Measurements from ENCODE around the gene BMAL1.

GRCh38 chr11:13339195-13340153, 61.9 kb downstream of the BMAL1 start:
- TF ChIP-seq NFIC (IDR thresholded peaks at IDR 0.05): no peak
- TF ChIP-seq MAX (IDR thresholded peaks at IDR 0.05): no peak
- TF ChIP-seq EP300 (IDR thresholded peaks at IDR 0.05; ENCODE audit: borderline replicate concordance): no peak
- no peak for TF ChIP-seq YY1 (IDR thresholded peaks at IDR 0.05; ENCODE audit: low read depth)
- TF ChIP-seq, protein P1, sequence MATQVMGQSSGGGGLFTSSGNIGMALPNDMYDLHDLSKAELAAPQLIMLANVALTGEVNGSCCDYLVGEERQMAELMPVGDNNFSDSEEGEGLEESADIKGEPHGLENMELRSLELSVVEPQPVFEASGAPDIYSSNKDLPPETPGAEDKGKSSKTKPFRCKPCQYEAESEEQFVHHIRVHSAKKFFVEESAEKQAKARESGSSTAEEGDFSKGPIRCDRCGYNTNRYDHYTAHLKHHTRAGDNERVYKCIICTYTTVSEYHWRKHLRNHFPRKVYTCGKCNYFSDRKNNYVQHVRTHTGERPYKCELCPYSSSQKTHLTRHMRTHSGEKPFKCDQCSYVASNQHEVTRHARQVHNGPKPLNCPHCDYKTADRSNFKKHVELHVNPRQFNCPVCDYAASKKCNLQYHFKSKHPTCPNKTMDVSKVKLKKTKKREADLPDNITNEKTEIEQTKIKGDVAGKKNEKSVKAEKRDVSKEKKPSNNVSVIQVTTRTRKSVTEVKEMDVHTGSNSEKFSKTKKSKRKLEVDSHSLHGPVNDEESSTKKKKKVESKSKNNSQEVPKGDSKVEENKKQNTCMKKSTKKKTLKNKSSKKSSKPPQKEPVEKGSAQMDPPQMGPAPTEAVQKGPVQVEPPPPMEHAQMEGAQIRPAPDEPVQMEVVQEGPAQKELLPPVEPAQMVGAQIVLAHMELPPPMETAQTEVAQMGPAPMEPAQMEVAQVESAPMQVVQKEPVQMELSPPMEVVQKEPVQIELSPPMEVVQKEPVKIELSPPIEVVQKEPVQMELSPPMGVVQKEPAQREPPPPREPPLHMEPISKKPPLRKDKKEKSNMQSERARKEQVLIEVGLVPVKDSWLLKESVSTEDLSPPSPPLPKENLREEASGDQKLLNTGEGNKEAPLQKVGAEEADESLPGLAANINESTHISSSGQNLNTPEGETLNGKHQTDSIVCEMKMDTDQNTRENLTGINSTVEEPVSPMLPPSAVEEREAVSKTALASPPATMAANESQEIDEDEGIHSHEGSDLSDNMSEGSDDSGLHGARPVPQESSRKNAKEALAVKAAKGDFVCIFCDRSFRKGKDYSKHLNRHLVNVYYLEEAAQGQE (IDR thresholded peaks at IDR 0.05; ENCODE audit: low read depth): no peak
- no peak for TF ChIP-seq CREB1 (IDR thresholded peaks at IDR 0.05; ENCODE audit: low read depth)
- TF ChIP-seq ZBTB7A (IDR thresholded peaks at IDR 0.05; ENCODE audit: low read depth): no peak
- TF ChIP-seq TAF1 (IDR thresholded peaks at IDR 0.05; ENCODE audit: low read depth): no peak
- no peak for TF ChIP-seq FOXM1 (IDR thresholded peaks at IDR 0.05; ENCODE audit: borderline replicate concordance, low read depth)
